Fibroblast of pulmonary artery (primary cell): ENCODE results near the gene PCF11.

Experiments
- DNase-seq: peaks from one replicate; pipeline ENCODE4 v3.0.0-alpha.2; 2010; ENCODE audit warnings: low read depth
- H3K4me3 ChIP-seq: replicated peaks from 2 replicates; pipeline ENCODE4 v1.5.1; 2011; ENCODE audit warnings: low read depth, mild to moderate bottlenecking, control low read depth, low read length, moderate library complexity
- TF ChIP-seq, protein P1 (sequence below): IDR thresholded peaks from 2 replicates; pipeline ENCODE4 v1.5.1; 2011; ENCODE audit warnings: mild to moderate bottlenecking, control low read depth, low read length, inconsistent platforms; ENCODE audit errors: missing control alignments

Gene PCF11

DNA sequence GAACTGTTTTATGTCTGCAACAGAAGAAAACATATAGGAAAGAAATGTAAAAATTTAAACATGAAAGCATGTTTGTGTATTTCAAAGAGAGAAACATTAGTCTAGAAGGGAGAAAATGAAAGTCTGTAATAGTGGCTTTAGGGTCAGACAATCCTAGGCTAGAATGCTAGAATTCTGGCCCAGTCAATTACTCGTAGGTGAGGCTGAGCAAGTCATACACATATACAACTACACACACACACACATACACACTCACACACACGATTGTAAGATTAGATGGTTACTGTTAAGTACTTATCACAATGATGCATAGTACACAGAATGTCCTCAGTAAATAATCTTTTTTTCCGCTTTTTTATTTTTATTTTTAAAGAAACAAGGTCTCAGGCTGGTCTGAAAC lies 37.7 kb upstream of the PCF11 start:
- H3K4me3 ChIP-seq: no peak overlapping the region
- TF ChIP-seq, protein P1, sequence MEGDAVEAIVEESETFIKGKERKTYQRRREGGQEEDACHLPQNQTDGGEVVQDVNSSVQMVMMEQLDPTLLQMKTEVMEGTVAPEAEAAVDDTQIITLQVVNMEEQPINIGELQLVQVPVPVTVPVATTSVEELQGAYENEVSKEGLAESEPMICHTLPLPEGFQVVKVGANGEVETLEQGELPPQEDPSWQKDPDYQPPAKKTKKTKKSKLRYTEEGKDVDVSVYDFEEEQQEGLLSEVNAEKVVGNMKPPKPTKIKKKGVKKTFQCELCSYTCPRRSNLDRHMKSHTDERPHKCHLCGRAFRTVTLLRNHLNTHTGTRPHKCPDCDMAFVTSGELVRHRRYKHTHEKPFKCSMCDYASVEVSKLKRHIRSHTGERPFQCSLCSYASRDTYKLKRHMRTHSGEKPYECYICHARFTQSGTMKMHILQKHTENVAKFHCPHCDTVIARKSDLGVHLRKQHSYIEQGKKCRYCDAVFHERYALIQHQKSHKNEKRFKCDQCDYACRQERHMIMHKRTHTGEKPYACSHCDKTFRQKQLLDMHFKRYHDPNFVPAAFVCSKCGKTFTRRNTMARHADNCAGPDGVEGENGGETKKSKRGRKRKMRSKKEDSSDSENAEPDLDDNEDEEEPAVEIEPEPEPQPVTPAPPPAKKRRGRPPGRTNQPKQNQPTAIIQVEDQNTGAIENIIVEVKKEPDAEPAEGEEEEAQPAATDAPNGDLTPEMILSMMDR: no peak
- DNase-seq: no peak

GRCh38 chr11:83120327-83120726 lies 36.6 kb upstream of the PCF11 start:
- H3K4me3 ChIP-seq: no peak overlapping the region
- DNase-seq: no peak
- TF ChIP-seq, protein P1: no peak

- DNase-seq: no peak
- no peak overlapping the region for H3K4me3 ChIP-seq
- TF ChIP-seq, protein P1: no peak
These were observed 34.9 kb upstream of the PCF11 start for GRCh38 chr11:83122050-83122449.

- TF ChIP-seq, protein P1: no peak
- DNase-seq: no peak
- no peak overlapping the region for H3K4me3 ChIP-seq
These were observed 34.2 kb upstream of the PCF11 start for GRCh38 chr11:83122766-83123165.

DNA sequence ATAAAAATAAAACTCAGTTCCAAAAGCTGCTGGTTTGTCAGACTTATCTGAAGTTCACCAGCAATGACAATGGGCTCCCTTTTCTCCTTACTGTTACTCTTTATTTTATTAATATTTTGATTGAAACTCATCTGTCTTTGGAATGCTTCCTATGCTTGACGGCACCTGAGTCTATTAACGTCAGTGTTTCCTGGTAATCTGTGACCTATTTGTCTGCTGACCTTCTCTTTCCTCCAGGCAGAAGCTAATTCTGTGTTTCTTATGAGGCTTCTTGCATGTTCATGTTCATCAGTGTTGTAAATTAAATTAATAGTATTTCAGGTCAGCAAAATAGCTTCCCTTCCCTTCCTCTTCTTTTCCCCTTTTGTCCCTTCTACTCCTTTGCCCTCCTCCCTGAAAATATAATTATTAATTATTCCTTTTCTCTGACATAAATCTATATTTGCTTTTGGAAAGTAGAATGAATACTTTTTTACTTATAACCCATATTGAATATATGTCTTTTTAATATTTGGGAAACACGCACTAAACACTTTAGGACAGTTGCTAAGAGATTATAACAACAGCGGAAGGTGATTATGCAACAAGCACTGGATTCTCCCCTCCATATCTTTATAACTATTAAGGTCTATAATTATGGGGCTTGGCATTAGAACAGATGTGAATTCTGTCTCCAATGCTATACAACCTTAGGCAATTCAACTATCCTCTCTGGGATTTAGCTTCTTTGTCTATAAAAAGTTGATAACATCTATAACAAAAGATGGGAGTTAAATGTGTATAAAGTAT lies 32.1 kb upstream of the PCF11 start:
- DNase-seq: no peak
- TF ChIP-seq, protein P1: no peak

DNA sequence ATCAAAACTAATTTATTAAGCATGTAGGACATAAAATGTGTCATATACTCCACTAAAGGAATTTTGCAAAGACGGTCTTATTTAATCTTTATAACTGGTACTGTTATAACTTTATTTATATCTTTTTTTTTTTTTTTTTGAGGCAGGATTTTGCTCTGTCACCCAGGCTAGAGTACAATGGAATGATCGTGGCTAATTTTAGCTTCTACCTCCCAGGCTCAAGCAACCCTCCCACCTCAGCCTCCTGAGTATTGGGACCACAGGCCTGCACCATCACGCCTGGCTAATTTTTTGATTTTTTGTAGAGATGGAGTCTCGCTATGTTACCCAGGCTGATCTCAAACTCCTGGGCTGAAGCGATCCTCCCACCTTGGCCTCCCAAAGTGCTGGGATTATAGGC lies 31.4 kb upstream of the PCF11 start:
- TF ChIP-seq, protein P1: no peak
- no peak overlapping the region for H3K4me3 ChIP-seq
- no peak for DNase-seq

More for the DNA sequence above, 32.1 kb upstream of the PCF11 start:
- no peak overlapping the region for H3K4me3 ChIP-seq

- TF ChIP-seq, protein P1: no peak
- H3K4me3 ChIP-seq: no peak overlapping the region
- DNase-seq: no peak
These were observed 29.7 kb upstream of the PCF11 start for GRCh38 chr11:83127310-83127637.
